CD4-positive, alpha-beta memory T cell (primary cell): ENCODE results near the gene PCSK4. TPM values are rescaled to one million over a fixed set of nuclear protein-coding genes. Genes with fewer than 3 reads are reported as not detected.

Experiments used
- polyA plus RNA-seq, 2 donors: library from polyadenylated mRNA; unstranded; fragments of 300-500 nt; fragmentation: Illumina TruSeq; gene quantifications; one replicate each; pipeline ENCODE4 v1.2.3, GENCODE V29; 2021
- total RNA-seq, 2 experiments: library from RNA; stranded (reverse); gene quantifications; one replicate each; pipeline ENCODE4 v1.2.3, GENCODE V29; 2021

The PCSK4 gene
- total and polyA plus RNA-seq, 4 experiments from 2014 or later, result 3.1 to 3.7 TPM; not detected in 2

Other genes with a start within 250 kb of the PCSK4 start
- 100 to 1,000 TPM; 105 to 108 TPM for gene ATP5F1D, start 248.6 kb downstream of the PCSK4 start, total RNA-seq
- 100 to 1,000 TPM; 133 to 243 TPM for gene ATP5F1D, start 248.6 kb downstream of the PCSK4 start, polyA plus RNA-seq
- gene MIDN, start 241.8 kb downstream of the PCSK4 start, total RNA-seq, result 10 to 100 TPM; 30.3 to 34.0 TPM
- gene MIDN, start 241.8 kb downstream of the PCSK4 start, polyA plus RNA-seq, result 1 to 10 TPM in 1 of 2 donors, under 1 TPM in 1; 0.75 to 6.1 TPM
- 100 to 1,000 TPM; 574 to 638 TPM for gene CIRBP, start 221.0 kb downstream of the PCSK4 start, total RNA-seq
- gene CIRBP, start 221.0 kb downstream of the PCSK4 start, polyA plus RNA-seq, result 100 to 1,000 TPM; 160 to 257 TPM
- 10 to 100 TPM; 50.5 to 54.2 TPM for gene FAM174C, start 214.8 kb downstream of the PCSK4 start, total RNA-seq
- 100 to 1,000 TPM in 1 of 2 donors, 10 to 100 TPM in 1; 57.2 to 114 TPM for gene FAM174C, start 214.8 kb downstream of the PCSK4 start, polyA plus RNA-seq
- gene EFNA2, start 204.5 kb downstream of the PCSK4 start, total RNA-seq, result not detected
- not detected for gene EFNA2, start 204.5 kb downstream of the PCSK4 start, polyA plus RNA-seq
- gene NDUFS7, start 106.4 kb downstream of the PCSK4 start, total RNA-seq, result 10 to 100 TPM; 68.6 to 73.5 TPM
- 100 to 1,000 TPM; 180 to 193 TPM for gene NDUFS7, start 106.4 kb downstream of the PCSK4 start, polyA plus RNA-seq
- 10 to 100 TPM; 15.9 to 16.2 TPM for gene GAMT, start 88.8 kb downstream of the PCSK4 start, total RNA-seq
- 10 to 100 TPM; 19.3 to 20.3 TPM for gene GAMT, start 88.8 kb downstream of the PCSK4 start, polyA plus RNA-seq
- 100 to 1,000 TPM; 143 to 152 TPM for gene DAZAP1, start 82.8 kb downstream of the PCSK4 start, total RNA-seq
- gene DAZAP1, start 82.8 kb downstream of the PCSK4 start, polyA plus RNA-seq, result 1 to 10 TPM; 2.5 to 9.1 TPM
- 1,000 to 10,000 TPM; 1,715 to 1,828 TPM for gene RPS15, start 52.0 kb downstream of the PCSK4 start, total RNA-seq
- gene RPS15, start 52.0 kb downstream of the PCSK4 start, polyA plus RNA-seq, result 1,000 to 10,000 TPM; 2,575 to 2,757 TPM
- not detected for gene APC2, start 40.2 kb downstream of the PCSK4 start, total RNA-seq
- not detected for gene APC2, start 40.2 kb downstream of the PCSK4 start, polyA plus RNA-seq
- 10 to 100 TPM; 68.8 to 79.8 TPM for gene C19orf25, start 11.1 kb downstream of the PCSK4 start, total RNA-seq
- 10 to 100 TPM; 41.5 to 48.9 TPM for gene C19orf25, start 11.1 kb downstream of the PCSK4 start, polyA plus RNA-seq
- gene REEP6, start 831 bp upstream of the PCSK4 start, total RNA-seq, result 1 to 10 TPM; 2.9 to 3.3 TPM
- gene REEP6, start 831 bp upstream of the PCSK4 start, polyA plus RNA-seq, result 1 to 10 TPM in 1 of 2 donors, under 1 TPM in 1; 1.00 to 2.8 TPM
- 1 to 10 TPM; 2.4 to 3.6 TPM for gene ADAMTSL5, start 22.7 kb upstream of the PCSK4 start, total RNA-seq
- gene ADAMTSL5, start 22.7 kb upstream of the PCSK4 start, polyA plus RNA-seq, result 1 to 10 TPM; 1.5 to 2.3 TPM
- gene PLK5, start 33.7 kb upstream of the PCSK4 start, total RNA-seq, result not detected
- gene PLK5, start 33.7 kb upstream of the PCSK4 start, polyA plus RNA-seq, result not detected
- gene MEX3D, start 78.0 kb upstream of the PCSK4 start, total RNA-seq, result 1 to 10 TPM; 4.5 to 4.9 TPM
- gene MEX3D, start 78.0 kb upstream of the PCSK4 start, polyA plus RNA-seq, result under 1 TPM in 1 of 2 donors, not detected in 1; 0.16 TPM
- 10 to 100 TPM; 56.9 to 62.8 TPM for gene MBD3, start 102.5 kb upstream of the PCSK4 start, total RNA-seq
- gene MBD3, start 102.5 kb upstream of the PCSK4 start, polyA plus RNA-seq, result 10 to 100 TPM in 1 of 2 donors, 1 to 10 TPM in 1; 3.9 to 12.2 TPM
- gene UQCR11, start 115.1 kb upstream of the PCSK4 start, total RNA-seq, result 100 to 1,000 TPM; 157 to 158 TPM
- gene UQCR11, start 115.1 kb upstream of the PCSK4 start, polyA plus RNA-seq, result 100 to 1,000 TPM; 623 to 668 TPM
- gene TCF3, start 162.3 kb upstream of the PCSK4 start, total RNA-seq, result 10 to 100 TPM; 72.0 to 75.7 TPM
- 10 to 100 TPM in 1 of 2 donors, 1 to 10 TPM in 1; 1.8 to 13.3 TPM for gene TCF3, start 162.3 kb upstream of the PCSK4 start, polyA plus RNA-seq